GM12874 (cell line): ENCODE measurements around the gene RPP14.

Experiments
- TF ChIP-seq, protein P1 (sequence below): IDR thresholded peaks from 2 replicates; pipeline ENCODE4 v1.5.1; 2011; ENCODE audit warnings: low read depth, mild to moderate bottlenecking, control low read depth, low read length, moderate library complexity; ENCODE audit not compliant: insufficient read depth

The RPP14 gene

GRCh38 chr3:58347984-58348383 lies 41.9 kb downstream of the RPP14 start:
- TF ChIP-seq, protein P1, sequence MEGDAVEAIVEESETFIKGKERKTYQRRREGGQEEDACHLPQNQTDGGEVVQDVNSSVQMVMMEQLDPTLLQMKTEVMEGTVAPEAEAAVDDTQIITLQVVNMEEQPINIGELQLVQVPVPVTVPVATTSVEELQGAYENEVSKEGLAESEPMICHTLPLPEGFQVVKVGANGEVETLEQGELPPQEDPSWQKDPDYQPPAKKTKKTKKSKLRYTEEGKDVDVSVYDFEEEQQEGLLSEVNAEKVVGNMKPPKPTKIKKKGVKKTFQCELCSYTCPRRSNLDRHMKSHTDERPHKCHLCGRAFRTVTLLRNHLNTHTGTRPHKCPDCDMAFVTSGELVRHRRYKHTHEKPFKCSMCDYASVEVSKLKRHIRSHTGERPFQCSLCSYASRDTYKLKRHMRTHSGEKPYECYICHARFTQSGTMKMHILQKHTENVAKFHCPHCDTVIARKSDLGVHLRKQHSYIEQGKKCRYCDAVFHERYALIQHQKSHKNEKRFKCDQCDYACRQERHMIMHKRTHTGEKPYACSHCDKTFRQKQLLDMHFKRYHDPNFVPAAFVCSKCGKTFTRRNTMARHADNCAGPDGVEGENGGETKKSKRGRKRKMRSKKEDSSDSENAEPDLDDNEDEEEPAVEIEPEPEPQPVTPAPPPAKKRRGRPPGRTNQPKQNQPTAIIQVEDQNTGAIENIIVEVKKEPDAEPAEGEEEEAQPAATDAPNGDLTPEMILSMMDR, result no peak

DNA sequence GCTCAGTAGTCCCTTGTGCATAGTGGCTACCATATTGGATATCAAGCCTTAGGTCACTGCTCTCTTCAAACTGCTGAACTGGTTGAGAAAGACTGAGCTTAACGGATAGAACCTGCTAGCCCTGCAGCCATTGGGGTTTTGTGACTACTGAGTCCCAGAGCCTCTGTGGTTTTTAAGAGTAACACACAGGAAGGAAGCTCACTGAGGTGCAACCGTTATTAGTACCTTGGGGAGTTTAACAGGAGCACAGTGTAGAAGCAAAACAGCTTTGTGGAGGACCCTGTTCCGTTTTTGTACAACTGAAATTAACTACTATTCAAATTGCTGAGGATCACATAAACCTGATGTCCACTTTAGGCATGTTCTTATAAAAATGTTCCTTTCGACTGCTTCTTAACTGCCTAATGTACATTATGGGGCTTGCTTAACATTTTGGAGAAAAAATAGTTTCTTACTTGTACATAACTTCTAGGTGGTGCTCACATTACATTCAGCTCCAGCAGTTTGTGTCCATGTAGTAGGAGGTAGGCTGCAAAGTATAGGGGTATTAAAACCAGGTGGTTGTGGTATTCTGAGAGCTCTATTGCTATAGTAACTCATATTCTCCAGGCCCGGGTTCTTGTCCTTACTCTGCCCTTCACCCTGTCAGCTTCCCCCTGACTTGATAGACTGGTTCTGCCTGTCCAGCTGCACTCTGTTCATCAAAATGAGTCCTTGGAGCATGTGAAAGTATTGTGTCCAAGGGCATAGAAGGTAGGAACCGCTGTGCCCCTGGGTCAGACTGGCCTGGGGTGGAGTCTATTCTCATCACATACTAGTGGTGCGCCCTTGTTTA lies 44.0 kb downstream of the RPP14 start:
- TF ChIP-seq, protein P1, result no peak

- TF ChIP-seq, protein P1, result no peak
Observed at GRCh38 chr3:58350627-58351013, 44.6 kb downstream of the RPP14 start.

- TF ChIP-seq, protein P1, result peak; percentile 17; the same call in 1 of the 2 replicates
Observed at GRCh38 chr3:58351920-58352319, 45.9 kb downstream of the RPP14 start.

DNA sequence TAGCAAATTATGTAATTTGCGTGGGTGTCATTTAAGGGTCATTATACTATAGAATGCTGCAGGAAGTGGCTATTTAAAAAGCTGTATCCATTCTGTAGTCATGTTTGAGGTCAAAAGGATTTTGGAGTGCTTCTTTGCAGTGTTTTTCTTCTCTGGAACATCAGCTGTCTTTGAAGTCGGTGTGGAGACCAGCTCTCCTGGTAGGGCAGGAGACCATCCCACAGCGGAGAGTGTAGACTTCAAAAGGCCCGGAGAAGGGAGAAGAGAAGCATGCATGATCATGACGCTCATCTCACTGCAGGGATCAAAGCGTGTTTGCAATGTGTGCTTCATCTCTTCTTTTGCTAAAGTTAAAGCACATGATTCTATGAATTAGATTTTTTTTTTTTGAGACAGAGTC lies 46.6 kb downstream of the RPP14 start:
- TF ChIP-seq, protein P1, result no peak

DNA sequence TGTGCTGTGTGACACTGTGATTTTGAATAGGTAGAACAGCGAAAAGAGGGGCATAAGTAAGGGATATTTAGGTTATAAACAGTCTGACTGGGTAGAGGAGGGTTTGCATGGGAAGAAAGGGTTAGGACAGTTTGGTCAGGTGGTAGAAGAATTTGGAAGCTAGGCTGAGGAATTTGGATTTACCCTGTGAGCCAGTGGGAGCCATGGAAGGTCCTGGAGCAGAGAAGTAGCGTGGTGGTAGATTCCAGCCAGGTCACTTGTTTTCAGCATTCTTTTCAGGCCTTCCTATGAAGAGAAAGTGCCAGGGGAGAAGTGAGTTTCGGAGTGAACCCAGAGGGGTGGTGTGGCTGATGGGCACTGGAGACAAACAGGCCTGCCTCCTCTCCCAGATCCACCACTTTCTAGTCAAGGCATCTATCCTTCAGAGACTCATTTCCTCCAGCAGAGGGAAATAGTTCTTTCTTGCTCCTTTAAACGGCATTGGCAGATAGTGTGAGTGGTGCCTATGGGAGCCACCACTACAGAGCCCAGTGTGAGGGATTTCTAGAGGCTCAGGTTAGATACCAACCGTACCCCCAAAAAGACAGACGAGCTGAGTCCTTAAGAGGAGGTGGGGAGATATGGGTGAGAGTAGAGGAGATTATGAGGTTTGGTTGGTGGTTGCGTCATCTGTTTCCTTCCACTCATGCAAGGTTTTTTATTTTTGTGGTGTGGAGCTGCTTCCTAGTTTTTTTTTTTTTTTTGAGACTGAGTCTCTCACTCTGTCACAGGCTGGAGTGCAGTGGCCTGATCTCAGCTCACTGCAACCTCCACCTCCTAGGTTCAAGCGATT lies 47.9 kb downstream of the RPP14 start:
- TF ChIP-seq, protein P1, result no peak

GRCh38 chr3:58355179-58355578 lies 49.1 kb downstream of the RPP14 start:
- TF ChIP-seq, protein P1, result no peak
